ENCODE measurements around the gene LPP. TPM values are rescaled to one million over a fixed set of nuclear protein-coding genes. Genes with fewer than 3 reads are reported as not detected.

Gene LPP
- polyA plus RNA-seq, 1 experiment: 60.0 TPM

DNA sequence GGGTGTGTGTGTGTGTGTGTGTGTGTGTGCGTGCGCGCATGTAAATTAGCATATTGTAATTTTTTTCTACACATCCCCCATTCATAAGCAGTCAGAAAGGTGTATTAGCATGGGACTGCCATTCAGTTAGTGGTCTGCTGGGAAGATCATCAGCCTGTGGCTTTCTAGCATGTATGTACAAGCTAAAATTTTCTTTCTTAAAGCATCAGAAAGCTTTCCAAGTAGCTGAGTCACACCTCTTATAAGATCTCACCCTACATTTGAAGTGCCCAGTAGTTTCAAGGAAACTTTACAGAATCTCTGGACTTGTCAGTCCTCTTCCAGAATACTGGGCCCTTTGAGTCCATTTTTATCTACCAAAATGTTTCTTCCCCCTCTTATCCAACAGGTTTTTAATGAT, 606.5 kb downstream of the LPP start:
- no peaks in the 10 kb centered on the region for H3K27me3 ChIP-seq (ENCODE audit: control insufficient read depth, insufficient read depth, low read length)
- POLR2A ChIA-PET: no interaction called here
- CTCF ChIA-PET: no interaction called here
- TF ChIP-seq, protein P1, sequence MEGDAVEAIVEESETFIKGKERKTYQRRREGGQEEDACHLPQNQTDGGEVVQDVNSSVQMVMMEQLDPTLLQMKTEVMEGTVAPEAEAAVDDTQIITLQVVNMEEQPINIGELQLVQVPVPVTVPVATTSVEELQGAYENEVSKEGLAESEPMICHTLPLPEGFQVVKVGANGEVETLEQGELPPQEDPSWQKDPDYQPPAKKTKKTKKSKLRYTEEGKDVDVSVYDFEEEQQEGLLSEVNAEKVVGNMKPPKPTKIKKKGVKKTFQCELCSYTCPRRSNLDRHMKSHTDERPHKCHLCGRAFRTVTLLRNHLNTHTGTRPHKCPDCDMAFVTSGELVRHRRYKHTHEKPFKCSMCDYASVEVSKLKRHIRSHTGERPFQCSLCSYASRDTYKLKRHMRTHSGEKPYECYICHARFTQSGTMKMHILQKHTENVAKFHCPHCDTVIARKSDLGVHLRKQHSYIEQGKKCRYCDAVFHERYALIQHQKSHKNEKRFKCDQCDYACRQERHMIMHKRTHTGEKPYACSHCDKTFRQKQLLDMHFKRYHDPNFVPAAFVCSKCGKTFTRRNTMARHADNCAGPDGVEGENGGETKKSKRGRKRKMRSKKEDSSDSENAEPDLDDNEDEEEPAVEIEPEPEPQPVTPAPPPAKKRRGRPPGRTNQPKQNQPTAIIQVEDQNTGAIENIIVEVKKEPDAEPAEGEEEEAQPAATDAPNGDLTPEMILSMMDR (IDR thresholded peaks at IDR 0.05; ENCODE audit: insufficient read depth, low read depth, low read length): no peak
- H3K36me3 ChIP-seq (ENCODE audit: control insufficient read depth, insufficient read depth, low read length): no peaks in the 10 kb centered on the region
- H3K4me3 ChIP-seq (ENCODE audit: low read depth, low read length): no peak overlapping the region
- no peak for DNase-seq (ENCODE audit: low read depth)

DNA sequence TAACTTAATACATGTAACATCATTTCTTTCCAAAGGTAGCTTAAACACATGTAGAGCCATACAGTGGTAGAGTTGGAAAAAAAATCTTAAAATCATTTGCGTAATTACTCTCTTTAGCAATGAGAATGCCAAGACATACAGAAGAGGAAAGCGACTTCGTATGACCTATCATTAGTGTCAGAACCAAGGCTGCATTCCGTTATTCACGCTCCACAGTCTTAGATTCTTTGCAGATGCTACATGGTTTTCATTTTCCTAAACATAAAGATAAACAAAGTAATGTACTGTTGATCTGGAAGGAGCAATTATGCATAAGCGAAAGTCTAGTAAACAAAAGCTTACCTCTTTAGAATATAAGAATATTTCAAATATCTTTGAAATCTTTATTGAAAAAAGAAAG, 607.5 kb downstream of the LPP start:
- no peak for DNase-seq (ENCODE audit: low read depth)
- POLR2A ChIA-PET: no interaction called here
- TF ChIP-seq, protein P1 (IDR thresholded peaks at IDR 0.05; ENCODE audit: insufficient read depth, low read depth, low read length): no peak
- H3K4me3 ChIP-seq (ENCODE audit: low read depth, low read length): no peak overlapping the region
- no peaks in the 10 kb centered on the region for H3K27me3 ChIP-seq (ENCODE audit: control insufficient read depth, insufficient read depth, low read length)
- H3K36me3 ChIP-seq (ENCODE audit: control insufficient read depth, insufficient read depth, low read length): no peaks in the 10 kb centered on the region
- CTCF ChIA-PET: no interaction called here

DNA sequence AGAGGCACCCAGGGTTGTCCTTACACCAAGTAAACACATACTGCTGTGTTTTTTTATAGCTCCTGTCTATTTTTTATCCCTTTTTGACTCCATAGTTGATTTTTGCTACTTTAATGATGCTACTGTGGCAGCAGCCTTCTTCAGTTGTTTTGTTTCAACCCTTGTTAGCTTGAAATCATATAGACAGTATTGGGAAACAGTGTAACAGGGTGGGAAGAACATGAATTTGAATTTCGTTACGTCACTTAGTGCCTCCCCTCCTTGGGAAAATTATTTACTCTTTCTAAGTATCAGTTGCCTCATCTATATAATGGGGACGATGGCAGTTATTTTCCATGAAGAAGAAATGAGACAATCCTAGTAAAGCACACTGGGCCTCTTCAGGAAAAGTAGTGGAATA, 608.0 kb downstream of the LPP start:
- TF ChIP-seq, protein P1 (IDR thresholded peaks at IDR 0.05; ENCODE audit: insufficient read depth, low read depth, low read length): no peak
- CTCF ChIA-PET: no interaction called here
- Histone ChIP-seq H3K27me3 (ENCODE audit: control insufficient read depth, insufficient read depth, low read length) (no peaks in the 10 kb centered on the region), H3K4me3 (ENCODE audit: low read depth, low read length) (no peak overlapping the region), H3K36me3 (ENCODE audit: control insufficient read depth, insufficient read depth, low read length) (no peaks in the 10 kb centered on the region)
- POLR2A ChIA-PET: no interaction called here
- DNase-seq (ENCODE audit: low read depth): no peak

DNA sequence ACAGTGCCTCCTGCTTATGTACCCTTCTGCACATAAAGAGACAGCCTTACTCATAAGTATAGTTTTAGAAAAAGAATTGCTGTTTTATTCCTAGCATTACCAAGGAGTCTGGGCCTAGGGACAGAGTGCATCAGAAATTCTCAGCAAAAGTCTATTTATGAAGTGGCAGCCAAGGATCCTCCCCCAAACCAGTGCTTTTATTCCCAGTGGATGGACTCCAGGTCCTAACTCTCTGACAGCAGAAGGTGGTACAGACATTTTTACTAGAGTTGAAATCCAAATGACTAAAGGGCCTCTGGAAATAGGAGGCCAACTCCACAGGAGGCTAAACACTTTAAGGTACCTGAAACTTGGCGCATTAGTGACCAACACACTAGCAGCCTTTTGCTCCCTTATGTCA, 610.7 kb downstream of the LPP start:
- POLR2A ChIA-PET: no interaction called here
- CTCF ChIA-PET: no interaction called here
- TF ChIP-seq, protein P1 (IDR thresholded peaks at IDR 0.05; ENCODE audit: insufficient read depth, low read depth, low read length): no peak

DNA sequence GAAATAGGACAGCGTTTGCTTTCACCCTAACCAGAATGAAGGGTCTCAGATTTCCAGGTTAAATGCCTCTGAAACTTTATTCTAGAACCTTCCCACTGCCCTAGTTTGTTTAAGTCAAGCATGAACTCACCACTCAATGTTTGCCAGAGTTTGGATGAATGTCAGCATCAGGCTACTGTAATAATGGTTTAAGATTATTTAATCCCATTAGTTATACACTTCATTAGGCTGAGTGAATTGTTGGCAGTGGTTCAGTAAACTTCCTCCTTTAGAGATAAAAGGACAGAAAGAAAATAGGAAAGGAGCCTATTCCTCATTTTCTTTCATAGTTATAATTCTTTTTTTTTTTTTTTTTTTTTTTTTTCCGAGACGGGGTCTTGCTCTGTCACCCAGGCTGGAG, 615.9 kb downstream of the LPP start:
- CTCF ChIA-PET: no interaction called here
- Histone ChIP-seq H3K27me3 (ENCODE audit: control insufficient read depth, insufficient read depth, low read length) (no peaks in the 10 kb centered on the region), H3K4me3 (ENCODE audit: low read depth, low read length) (no peak overlapping the region), H3K36me3 (ENCODE audit: control insufficient read depth, insufficient read depth, low read length) (no peaks in the 10 kb centered on the region)
- no peak for DNase-seq (ENCODE audit: low read depth)
- POLR2A ChIA-PET: no interaction called here
- TF ChIP-seq, protein P1 (IDR thresholded peaks at IDR 0.05; ENCODE audit: insufficient read depth, low read depth, low read length): no peak

More for the DNA sequence above, 610.7 kb downstream of the LPP start:
- no peak for DNase-seq (ENCODE audit: low read depth)
- Histone ChIP-seq H3K4me3 (ENCODE audit: low read depth, low read length) (no peak overlapping the region), H3K27me3 (ENCODE audit: control insufficient read depth, insufficient read depth, low read length) (no peaks in the 10 kb centered on the region), H3K36me3 (ENCODE audit: control insufficient read depth, insufficient read depth, low read length) (no peaks in the 10 kb centered on the region)
